GM19099 (cell line): ENCODE measurements around the gene SPSB4.

Source experiments
- POLR2A ChIP-seq: IDR thresholded peaks from 3 replicates; pipeline ENCODE4 v1.6.1; 2011; ENCODE audit warnings: low read depth; ENCODE audit not compliant: insufficient read length; ENCODE audit errors: extremely low read depth

The SPSB4 gene

GRCh38 chr3:141050576-141051442 lies at the start of gene SPSB4:
Gene SPSB4, plus strand, starts transcription at chr3:141051347. Its CDS starts 14,758 bp downstream, at chr3:141066105.
- no peak for TF ChIP-seq POLR2A

- TF ChIP-seq POLR2A, result no peak
Observed at GRCh38 chr3:141006344-141006743, 44.8 kb upstream of the SPSB4 start.

GRCh38 chr3:141009496-141009895 lies 41.7 kb upstream of the SPSB4 start:
- no peak for TF ChIP-seq POLR2A

- no peak for TF ChIP-seq POLR2A
Observed at GRCh38 chr3:141011232-141011996, 39.7 kb upstream of the SPSB4 start.

GRCh38 chr3:141011997-141012262 lies 39.2 kb upstream of the SPSB4 start:
- no peak for TF ChIP-seq POLR2A

- TF ChIP-seq POLR2A, result no peak
Observed at GRCh38 chr3:141012571-141012970, 38.6 kb upstream of the SPSB4 start.

GRCh38 chr3:141015481-141015880 lies 35.7 kb upstream of the SPSB4 start:
- TF ChIP-seq POLR2A, result no peak

GRCh38 chr3:141019244-141019643 lies 31.9 kb upstream of the SPSB4 start:
- no peak for TF ChIP-seq POLR2A

GRCh38 chr3:141020143-141020830 lies 30.9 kb upstream of the SPSB4 start:
- no peak for TF ChIP-seq POLR2A

- TF ChIP-seq POLR2A, result no peak
Observed at GRCh38 chr3:141021261-141021660, 29.9 kb upstream of the SPSB4 start.

- TF ChIP-seq POLR2A, result no peak
Observed at GRCh38 chr3:141030296-141030695, 20.9 kb upstream of the SPSB4 start.

GRCh38 chr3:141039589-141039988 lies 11.6 kb upstream of the SPSB4 start:
- TF ChIP-seq POLR2A, result no peak

GRCh38 chr3:141044695-141045641 lies 6.2 kb upstream of the SPSB4 start:
- TF ChIP-seq POLR2A, result no peak

GRCh38 chr3:141045849-141046248 lies 5.3 kb upstream of the SPSB4 start:
- TF ChIP-seq POLR2A, result no peak
